LoVo (cell line): ENCODE results near the gene PPP4R3A.
"Not testable (repeated sequence)": the region's sequence is repeated elsewhere in the genome, so short reads cannot be mapped to it uniquely, and the experiment has no call there.

Experiments used
- DNase-seq: peaks from one replicate; pipeline ENCODE4 v3.0.0-alpha.2; 2016; ENCODE audit warnings: low spot score

The PPP4R3A gene

GRCh38 chr14:91409240-91409639 lies 100.9 kb downstream of the PPP4R3A start:
- DNase-seq, result not testable (repeated sequence)
